AG10803 (cell line): ENCODE data around the gene GRAMD1A.

Experiments
- DNase-seq: peaks from one replicate; pipeline ENCODE4 v3.0.0; 2010; ENCODE audit warnings: low read depth
- H3K4me3 ChIP-seq: 2 replicates; pipeline ENCODE4 v1.5.1; 2011; ENCODE audit warnings: mild to moderate bottlenecking, low read length, control low read depth
- CTCF ChIP-seq: conservative IDR thresholded peaks from 2 replicates; pipeline ENCODE4 v1.5.1; 2011; ENCODE audit warnings: mild to moderate bottlenecking, low read length, control low read depth, inconsistent platforms

GRAMD1A gene

GRCh38 chr19:35059006-35059798, 59.1 kb downstream of the GRAMD1A start:
- TF ChIP-seq CTCF = no peak
- no peak overlapping the region for H3K4me3 ChIP-seq
- no peak for DNase-seq

DNA sequence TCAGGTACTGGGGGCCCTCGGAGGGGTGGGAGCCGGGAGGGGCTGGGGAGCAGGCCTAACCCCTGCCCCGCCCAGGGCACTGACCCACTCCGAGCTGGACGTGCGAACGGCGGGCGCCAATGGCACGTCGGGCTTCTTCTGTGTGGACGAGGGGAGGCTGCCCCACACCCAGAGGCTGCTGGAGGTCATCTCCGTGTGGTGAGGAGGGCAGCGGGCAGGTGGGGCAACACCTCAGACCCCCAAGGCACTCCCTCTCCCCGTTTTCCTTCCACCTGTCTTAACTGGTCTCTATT, 59.6 kb downstream of the GRAMD1A start:
- DNase-seq = no peak
- no peak overlapping the region for H3K4me3 ChIP-seq
- TF ChIP-seq CTCF = no peak

DNA sequence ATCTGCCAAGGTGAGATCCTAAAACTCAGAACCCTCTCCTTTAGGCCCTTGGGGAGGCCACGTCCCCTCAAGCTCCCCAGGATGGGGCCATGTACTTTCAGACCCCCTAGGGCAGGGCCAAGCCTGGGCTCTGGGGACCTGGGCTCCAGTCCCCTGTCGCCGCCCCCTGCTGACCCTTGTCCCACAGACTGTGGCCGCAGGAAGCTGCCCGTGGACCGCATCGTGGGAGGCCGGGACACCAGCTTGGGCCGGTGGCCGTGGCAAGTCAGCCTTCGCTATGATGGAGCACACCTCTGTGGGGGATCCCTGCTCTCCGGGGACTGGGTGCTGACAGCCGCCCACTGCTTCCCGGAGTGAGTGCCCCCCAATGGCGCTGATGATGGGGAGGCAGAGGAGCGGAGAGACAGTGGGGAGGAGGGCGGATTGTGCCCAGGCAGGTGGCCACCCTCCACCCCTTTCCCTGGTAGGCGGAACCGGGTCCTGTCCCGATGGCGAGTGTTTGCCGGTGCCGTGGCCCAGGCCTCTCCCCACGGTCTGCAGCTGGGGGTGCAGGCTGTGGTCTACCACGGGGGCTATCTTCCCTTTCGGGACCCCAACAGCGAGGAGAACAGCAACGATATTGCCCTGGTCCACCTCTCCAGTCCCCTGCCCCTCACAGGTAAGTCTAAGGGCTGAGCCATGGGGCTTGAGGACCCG, 60.2 kb downstream of the GRAMD1A start:
- no peak overlapping the region for H3K4me3 ChIP-seq
- TF ChIP-seq CTCF = no peak
- DNase-seq = no peak

DNA sequence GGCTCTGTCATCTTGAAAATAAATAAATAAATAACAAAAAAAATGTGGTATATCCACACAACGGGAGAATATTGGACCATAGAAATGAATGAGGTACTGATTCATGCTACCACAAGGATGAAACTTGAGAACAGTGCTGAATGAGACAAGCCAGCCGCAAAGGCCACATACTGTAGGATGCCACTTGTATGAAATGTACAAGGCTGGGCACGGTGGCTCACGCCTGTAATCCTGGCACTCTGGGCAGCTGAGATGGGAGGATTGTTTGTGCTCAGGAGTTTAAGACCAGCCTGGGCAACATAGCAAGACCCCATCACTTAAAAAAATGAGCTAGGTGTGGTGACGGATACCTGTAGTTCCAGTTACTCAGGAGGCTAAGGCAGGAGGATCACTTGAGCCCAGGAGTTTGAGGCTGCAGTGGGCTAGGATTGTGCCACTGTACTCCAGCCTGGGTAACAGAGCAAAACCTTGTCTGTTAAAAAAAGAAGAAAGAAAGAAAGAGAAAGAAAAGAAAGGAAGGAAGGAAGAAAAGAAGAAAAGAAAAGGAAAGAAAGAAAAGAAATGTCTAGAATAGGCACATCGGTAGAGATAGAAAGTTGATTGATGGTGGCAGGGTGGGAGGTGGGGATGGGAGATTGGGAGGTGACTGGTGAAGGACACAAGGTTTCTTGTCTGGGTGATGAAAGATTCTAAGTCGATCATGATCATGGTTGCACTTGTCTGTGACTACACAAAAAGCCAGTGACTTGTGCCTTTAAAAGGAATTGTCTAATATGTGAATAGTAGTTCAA, 61.7 kb downstream of the GRAMD1A start:
- no peak for TF ChIP-seq CTCF
- DNase-seq = peak; percentile 42
- H3K4me3 ChIP-seq = no peak overlapping the region

GRCh38 chr19:35062942-35063341, 62.8 kb downstream of the GRAMD1A start:
- DNase-seq = no peak
- TF ChIP-seq CTCF = no peak

DNA sequence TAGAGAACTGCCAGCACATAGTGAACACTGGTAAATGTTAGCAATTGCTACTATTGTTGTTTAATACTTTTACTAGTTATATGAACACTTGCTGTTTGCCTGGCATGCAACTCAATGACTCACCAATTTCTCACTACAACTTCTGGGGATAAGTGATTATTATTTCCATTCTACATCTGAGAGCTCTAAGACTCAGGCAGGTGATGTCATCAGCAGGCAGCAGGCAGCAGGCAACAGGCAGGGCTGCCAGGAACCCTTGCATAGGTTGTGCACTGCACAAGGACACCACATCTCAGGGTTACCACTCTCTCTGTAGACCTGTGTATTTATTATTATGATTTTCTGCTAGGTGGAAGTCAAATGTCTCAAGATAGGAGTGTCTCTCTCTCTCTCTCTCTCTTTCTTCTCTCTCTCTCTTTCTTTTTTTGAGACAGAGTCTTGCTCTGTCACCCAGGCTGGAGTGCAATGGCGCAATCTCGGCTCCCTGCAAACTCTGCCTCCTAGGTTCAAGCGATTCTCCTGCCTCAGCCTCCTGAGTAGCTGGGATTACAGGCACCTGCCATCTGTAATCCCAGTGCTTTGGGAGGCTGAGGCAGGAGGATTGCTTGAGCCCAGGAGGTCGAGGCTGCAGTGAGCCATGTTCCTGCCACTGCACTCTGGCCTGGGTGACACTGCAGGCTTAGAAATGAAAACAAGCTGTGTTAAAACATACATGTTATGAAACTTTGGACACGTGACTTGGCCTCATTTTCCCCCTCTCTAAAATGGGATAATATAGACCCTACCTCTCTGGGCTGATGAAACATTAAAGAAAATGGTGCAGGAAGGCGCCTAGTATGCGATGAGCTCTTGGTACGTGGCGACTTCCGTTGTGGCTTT, 64.1 kb downstream of the GRAMD1A start:
- TF ChIP-seq CTCF = no peak
- DNase-seq = peak; percentile 70
- no peak overlapping the region for H3K4me3 ChIP-seq

More at GRCh38 chr19:35062942-35063341, 62.8 kb downstream of the GRAMD1A start:
- H3K4me3 ChIP-seq = no peak overlapping the region
